HG02943 (cell line): ENCODE measurements around the gene CYP4F2.
"Not testable (repeated sequence)": the region's sequence is repeated elsewhere in the genome, so short reads cannot be mapped to it uniquely, and the experiment has no call there.

ENCODE experiments used
- ATAC-seq: cut with Tn5 transposase; IDR thresholded peaks from one replicate; pipeline ENCODE4 v1.9.1; 2021; ENCODE audit warnings: mild to moderate bottlenecking, low read depth, moderate library complexity; ENCODE audit not compliant: unreplicated experiment

The CYP4F2 gene, protein sequence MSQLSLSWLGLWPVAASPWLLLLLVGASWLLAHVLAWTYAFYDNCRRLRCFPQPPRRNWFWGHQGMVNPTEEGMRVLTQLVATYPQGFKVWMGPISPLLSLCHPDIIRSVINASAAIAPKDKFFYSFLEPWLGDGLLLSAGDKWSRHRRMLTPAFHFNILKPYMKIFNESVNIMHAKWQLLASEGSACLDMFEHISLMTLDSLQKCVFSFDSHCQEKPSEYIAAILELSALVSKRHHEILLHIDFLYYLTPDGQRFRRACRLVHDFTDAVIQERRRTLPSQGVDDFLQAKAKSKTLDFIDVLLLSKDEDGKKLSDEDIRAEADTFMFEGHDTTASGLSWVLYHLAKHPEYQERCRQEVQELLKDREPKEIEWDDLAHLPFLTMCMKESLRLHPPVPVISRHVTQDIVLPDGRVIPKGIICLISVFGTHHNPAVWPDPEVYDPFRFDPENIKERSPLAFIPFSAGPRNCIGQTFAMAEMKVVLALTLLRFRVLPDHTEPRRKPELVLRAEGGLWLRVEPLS

DNA sequence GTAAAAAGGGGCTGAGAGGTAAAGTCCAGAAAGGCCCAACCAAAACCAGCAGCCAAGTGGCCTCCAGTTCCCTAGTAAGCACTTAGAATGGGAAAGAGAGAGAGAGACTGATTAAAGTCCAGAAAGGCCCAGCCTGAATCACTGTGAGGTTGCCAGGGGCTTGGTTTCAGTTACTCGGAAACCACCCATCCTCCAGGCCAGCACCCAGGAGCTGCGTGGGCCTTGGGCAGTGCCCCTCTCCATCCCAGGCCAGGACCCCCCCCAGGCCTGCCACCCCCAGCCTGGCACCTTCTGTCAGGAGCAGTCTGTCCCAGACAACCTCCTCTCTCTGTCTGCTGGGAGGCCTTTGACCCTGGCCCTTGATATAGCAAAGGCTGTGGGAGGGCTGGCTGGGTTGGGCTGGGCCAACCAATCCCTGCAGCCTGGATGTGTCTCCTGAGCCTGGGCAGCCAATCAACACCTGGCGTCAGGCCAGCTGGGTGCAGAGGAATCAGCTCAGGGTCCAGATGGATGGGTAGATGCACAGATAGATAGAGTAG, at the start of gene CYP4F2:
Gene CYP4F2, minus strand, starts transcription at position 337 of the 539 bp plus-strand sequence. CDS start 463 bp downstream, outside the sequence.
- ATAC-seq = no peak

DNA sequence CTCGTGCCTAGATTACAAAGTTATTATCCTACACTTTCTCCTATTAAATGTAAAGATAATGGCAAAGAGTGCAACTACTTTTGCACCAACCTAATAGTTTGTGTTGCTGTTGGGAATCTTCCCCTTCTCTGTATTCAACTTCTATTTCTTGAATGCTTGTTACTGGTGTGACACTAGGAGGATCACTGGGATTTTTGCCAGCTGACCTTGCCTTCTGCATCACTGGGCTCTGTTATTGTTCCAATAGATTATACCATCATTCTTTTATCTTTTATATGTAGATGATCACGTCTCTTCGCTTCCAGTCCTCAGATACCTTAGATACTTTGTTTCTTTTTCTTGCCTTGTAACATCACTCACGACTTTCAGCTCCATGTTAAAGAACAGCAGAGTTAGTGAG, 47.4 kb upstream of the CYP4F2 start:
- ATAC-seq = no peak

GRCh38 chr19:15944401-15944800, 46.5 kb upstream of the CYP4F2 start:
- ATAC-seq = no peak

DNA sequence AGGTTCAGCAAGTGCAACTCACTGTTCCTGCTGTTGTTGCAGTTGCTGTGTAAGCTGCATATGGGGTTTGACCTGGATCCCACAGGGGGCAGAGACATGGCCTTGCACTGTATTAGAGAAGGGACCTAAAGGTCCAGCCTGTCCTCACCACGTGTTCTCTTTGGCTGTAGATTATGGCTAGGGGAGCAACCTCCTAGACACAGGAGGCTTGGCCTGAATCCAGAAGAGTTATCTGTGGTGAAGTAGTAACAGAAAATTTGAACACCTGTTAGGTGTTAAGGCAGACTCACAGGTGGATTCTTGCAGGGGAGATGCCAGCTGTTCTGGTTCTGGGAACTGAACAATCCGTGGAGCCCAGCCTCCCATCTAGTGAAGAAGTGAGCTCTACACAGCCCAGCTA, 39.9 kb upstream of the CYP4F2 start:
- no peak for ATAC-seq

- ATAC-seq = no peak
Observed at GRCh38 chr19:15936950-15937349, 39.1 kb upstream of the CYP4F2 start.

GRCh38 chr19:15936173-15936572, 38.3 kb upstream of the CYP4F2 start:
- ATAC-seq = no peak

- ATAC-seq = no peak
Observed at GRCh38 chr19:15935167-15935702, 37.4 kb upstream of the CYP4F2 start.

DNA sequence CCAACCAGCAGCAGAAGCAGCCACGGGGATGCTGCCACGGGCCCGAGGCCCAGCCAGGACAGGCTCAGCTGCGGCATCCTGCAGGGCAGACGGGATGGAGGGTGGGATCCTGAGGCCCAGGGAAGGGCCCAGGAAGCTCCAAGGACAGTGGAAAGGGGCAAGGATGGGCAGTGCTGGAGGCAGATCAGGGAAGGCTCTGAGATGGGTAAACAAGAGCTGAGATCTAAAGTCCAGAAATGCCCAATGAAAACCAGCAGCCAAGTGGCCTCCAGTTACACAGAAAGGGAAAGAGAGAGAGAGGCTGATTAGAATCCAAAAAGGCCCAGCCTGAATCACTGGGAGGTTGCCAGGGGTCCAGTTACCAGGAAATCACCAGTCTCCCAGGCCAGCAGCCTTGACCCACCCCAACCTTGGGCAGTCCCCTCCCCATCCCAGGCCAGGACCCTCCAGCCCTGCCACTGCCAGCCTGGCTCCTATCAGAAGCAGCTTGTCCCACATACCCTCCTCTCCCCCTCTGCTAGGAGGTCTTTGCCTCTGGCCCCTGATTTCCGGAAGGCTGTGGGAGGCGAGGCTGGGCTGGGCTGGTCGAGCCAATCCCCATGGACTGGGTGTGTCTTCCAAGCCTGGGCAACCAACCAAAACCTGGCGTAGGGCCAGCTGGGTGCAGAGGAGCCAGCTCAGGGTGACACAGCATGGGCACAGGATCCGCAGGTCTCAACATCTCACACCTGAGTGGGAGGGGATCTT, 36.6 kb upstream of the CYP4F2 start, which contains the start of gene CYP4F11:
Gene CYP4F11, minus strand, starts transcription at position 198 of the 747 bp plus-strand sequence. Its CDS starts 121 bp downstream, at position 77.
- ATAC-seq = no peak

GRCh38 chr19:15933761-15934331, 36.0 kb upstream of the CYP4F2 start:
- ATAC-seq = not testable (repeated sequence)

- ATAC-seq = no peak
Observed at GRCh38 chr19:15928321-15928720, 30.4 kb upstream of the CYP4F2 start.

DNA sequence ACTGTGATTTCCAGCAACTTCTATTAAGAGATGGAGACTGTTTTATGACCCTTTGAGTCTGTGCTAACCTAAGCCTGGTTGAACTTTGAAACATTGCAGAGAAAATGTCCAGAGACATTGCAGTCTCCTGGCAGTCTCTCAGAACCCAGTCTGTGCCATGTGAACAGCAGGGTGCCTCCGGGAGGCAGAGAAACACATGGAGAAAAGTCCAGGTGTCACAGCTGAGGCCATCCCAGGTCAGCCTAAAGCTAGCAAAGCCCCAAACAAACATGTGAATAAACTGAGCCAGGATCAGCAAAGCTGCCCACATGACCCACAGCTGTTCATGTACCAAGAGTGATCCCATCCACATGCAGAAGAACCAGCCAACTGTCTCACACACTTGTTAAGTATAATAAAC, 28.6 kb upstream of the CYP4F2 start:
- ATAC-seq = no peak

- no peak for ATAC-seq
Observed at GRCh38 chr19:15923702-15924101, 25.8 kb upstream of the CYP4F2 start.

DNA sequence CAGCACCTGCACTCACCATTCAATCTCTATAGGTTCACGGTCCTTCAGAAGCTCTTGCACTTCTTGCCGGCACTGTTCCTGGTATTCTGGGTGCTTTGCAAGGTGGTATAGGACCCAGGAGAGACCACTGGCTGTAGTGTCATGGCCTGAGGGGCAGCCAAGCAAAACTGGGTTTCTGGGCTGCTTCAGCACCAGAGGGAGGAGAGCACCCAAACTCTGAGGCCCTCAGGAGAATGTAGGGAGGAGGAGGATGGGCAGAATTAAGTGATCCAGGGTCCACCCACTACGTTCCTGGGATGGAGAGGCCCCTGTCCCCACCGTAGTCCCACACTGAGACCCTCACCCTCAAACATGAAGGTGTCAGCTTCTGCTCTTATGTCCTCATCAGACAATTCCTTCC, 24.1 kb upstream of the CYP4F2 start:
- ATAC-seq = no peak

GRCh38 chr19:15919243-15919642, 21.4 kb upstream of the CYP4F2 start:
- ATAC-seq = no peak

- ATAC-seq = no peak
Observed at GRCh38 chr19:15915109-15915508, 17.2 kb upstream of the CYP4F2 start.

GRCh38 chr19:15913830-15914229, 16.0 kb upstream of the CYP4F2 start:
- no peak for ATAC-seq

DNA sequence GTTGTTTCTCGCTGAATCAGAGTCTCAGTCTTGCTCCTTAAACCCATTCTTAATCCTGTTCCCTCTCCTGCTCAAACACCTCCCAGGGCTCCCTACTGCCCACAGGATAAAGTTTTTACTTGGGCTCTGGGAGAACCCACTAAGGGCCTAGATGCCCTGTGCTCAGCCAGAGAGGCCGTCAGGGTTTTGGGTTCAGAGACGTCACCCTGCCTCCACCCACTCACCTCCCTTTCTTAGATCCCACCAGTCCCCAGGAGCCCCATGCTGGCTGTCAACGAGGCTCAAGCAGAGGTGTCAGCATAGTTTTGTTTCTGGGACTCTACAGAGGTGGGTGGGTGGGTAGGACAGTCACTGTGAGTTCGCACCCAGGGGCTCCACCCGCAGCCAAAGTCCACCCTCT, 15.5 kb upstream of the CYP4F2 start:
- no peak for ATAC-seq

DNA sequence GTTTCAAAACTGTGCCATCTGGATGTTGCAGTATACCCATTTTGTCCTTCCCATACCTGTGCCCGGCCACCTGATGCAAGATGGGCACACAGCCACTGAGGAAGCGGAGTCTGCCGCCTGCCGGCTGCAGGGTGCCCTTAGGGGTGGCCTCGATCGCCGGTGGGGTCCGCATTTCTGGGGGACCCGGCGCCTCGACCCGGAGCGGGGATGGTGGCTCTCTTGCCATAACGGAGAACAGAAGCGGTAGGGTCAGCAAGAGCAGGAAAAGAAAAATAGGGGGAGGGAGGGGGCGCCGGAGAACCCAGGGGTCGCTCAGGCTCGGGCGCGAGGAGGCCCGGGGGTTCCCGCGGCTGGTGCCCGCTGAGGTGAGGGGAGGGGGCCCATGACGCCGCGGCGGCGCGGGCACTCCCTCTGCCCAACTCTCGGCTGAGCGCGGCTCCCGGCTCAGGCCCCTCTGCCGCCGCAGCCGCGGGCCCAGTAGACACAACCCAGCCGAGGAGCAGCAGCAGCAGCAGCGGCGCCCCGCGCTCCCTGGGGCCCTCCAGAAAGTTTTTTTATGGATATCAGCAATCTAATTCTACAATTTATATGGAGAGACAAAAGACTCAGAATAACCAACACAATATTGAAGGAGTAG, 13.8 kb upstream of the CYP4F2 start:
- ATAC-seq = no peak

- ATAC-seq = no peak
Observed at GRCh38 chr19:15905026-15905425, 7.2 kb upstream of the CYP4F2 start.

DNA sequence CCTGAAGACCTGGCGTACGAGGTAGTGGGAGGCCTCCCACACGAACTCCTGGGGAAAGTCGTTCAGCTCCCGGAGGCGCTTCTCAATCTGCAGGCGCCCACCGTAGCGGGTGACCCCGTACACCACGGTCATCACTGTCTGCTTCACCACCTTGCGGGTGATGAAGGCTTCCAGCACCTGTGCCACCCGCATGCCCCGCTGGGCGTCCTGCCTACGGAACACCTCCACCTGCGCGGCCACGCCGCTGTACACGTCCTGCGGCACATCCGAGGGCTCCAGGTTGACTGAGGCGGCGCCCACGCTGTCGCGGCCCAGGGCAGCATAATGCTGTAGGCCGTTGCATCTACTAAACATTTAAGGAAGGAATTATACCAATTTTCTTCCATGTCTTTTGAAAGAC, 5.0 kb upstream of the CYP4F2 start:
- ATAC-seq = not testable (repeated sequence)
